IPS-20b (cell line): ENCODE results near the gene COBLL1.

ENCODE experiments used
- H3K27ac ChIP-seq: one replicate; pipeline ENCODE4 v1.5.1; 2013; ENCODE audit warnings: low read length
- H3K27me3 ChIP-seq: 2 replicates; pipeline ENCODE4 v1.6.1; 2013; ENCODE audit warnings: mild to moderate bottlenecking, low read length, inconsistent platforms; ENCODE audit not compliant: insufficient read depth
- H3K36me3 ChIP-seq: 2 replicates; pipeline ENCODE4 v1.6.1; 2013; ENCODE audit warnings: low read depth, mild to moderate bottlenecking, inconsistent platforms, low read length, moderate library complexity; ENCODE audit not compliant: insufficient read depth
- H3K4me1 ChIP-seq: 2 replicates; pipeline ENCODE4 v1.6.1; 2013; ENCODE audit warnings: mild to moderate bottlenecking, control low read depth, inconsistent platforms, low read length, moderate library complexity; ENCODE audit not compliant: insufficient read depth
- H3K4me3 ChIP-seq: 2 replicates; pipeline ENCODE4 v1.5.1; 2013; ENCODE audit warnings: mild to moderate bottlenecking, low read length, inconsistent platforms
- H3K9ac ChIP-seq: 2 replicates; pipeline ENCODE4 v1.6.1; 2013; ENCODE audit warnings: low read depth, mild to moderate bottlenecking, inconsistent platforms, low read length, moderate library complexity
- H3K9me3 ChIP-seq: 2 replicates; pipeline ENCODE4 v1.6.1; 2013; ENCODE audit warnings: mild to moderate bottlenecking, low read depth, low read length, inconsistent platforms; ENCODE audit not compliant: insufficient read depth

COBLL1 gene

DNA sequence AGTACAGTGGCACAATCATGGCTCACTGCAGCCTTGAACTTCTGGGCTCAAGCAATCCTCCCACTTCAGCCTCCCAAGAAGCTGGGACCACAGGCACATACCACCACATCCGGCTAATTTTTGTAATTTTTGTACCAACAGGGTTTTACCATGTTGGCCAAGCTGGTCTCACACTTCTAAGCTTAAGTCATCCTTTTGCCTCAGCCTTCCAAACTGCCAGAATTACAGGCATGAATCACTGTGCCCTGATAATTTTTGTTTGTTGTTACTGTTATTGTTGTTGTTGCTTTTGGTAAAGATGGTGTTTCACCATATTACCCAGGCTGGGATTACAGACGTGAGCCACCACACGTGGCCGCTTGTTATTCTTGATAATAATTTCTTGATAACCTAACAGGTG is 10.5 kb upstream of the COBLL1 start:
- Histone ChIP-seq H3K27ac (no peak overlapping the region), H3K4me3 (no peak overlapping the region)

DNA sequence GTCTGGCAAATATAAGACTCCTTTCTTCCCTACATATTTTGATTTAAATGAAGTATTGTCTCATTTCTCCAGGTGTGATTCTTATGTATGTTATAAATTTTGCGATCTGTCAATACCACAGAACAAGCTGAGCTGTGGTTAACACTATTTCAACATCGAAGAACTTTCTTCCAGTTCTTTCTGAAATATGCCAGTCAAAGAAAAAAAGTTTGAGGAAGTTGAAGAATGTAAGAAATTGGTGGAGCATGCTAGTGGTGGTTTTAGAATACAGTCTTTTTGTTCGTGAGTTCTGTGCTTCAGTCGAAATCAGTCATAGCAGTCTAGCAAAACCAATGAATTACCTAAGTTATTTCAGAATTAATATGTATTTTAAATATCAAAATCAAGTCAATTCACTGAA is 8.6 kb upstream of the COBLL1 start:
- no peak overlapping the region for H3K9ac ChIP-seq
- H3K27ac ChIP-seq = no peak overlapping the region
- H3K4me1 ChIP-seq = 0 out of 2 replicates have a peak, but pooled peaks cover 3% of the 10 kb centered on the region
- no peak overlapping the region for H3K4me3 ChIP-seq
- no peaks in the 10 kb centered on the region for H3K27me3 ChIP-seq
- no peaks in the 10 kb centered on the region for H3K36me3 ChIP-seq
- no peaks in the 10 kb centered on the region for H3K9me3 ChIP-seq

More for the DNA sequence above, 10.5 kb upstream of the COBLL1 start:
- H3K36me3 ChIP-seq = no peaks in the 10 kb centered on the region
- 0 out of 2 replicates have a peak, but pooled peaks cover 3% of the 10 kb centered on the region for H3K4me1 ChIP-seq
- H3K9me3 ChIP-seq = no peaks in the 10 kb centered on the region
- H3K9ac ChIP-seq = no peak overlapping the region
- no peaks in the 10 kb centered on the region for H3K27me3 ChIP-seq

DNA sequence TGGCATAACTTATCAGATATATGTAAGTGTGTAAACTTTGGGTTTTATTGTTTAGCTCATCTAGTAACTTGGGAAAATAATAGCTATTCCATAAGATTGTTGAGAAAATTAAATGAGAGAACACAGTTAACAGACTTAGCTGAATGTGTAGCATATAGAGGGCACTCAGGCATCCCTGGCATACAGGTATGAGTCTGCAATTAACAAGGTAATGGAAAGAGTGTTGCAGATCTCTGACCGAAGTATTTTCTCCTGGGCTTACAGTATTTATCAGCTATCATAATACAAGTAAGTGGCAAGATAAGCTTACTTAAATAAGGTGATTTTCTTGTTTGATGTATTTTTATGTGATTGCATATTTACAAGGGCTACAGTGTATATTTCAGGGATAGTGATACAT is 7.9 kb upstream of the COBLL1 start:
- 0 out of 2 replicates have a peak, but pooled peaks cover 3% of the 10 kb centered on the region for H3K4me1 ChIP-seq
- no peak overlapping the region for H3K4me3 ChIP-seq
- no peaks in the 10 kb centered on the region for H3K9me3 ChIP-seq
- H3K36me3 ChIP-seq = no peaks in the 10 kb centered on the region
- H3K27me3 ChIP-seq = no peaks in the 10 kb centered on the region
- no peak overlapping the region for H3K27ac ChIP-seq
- no peak overlapping the region for H3K9ac ChIP-seq

DNA sequence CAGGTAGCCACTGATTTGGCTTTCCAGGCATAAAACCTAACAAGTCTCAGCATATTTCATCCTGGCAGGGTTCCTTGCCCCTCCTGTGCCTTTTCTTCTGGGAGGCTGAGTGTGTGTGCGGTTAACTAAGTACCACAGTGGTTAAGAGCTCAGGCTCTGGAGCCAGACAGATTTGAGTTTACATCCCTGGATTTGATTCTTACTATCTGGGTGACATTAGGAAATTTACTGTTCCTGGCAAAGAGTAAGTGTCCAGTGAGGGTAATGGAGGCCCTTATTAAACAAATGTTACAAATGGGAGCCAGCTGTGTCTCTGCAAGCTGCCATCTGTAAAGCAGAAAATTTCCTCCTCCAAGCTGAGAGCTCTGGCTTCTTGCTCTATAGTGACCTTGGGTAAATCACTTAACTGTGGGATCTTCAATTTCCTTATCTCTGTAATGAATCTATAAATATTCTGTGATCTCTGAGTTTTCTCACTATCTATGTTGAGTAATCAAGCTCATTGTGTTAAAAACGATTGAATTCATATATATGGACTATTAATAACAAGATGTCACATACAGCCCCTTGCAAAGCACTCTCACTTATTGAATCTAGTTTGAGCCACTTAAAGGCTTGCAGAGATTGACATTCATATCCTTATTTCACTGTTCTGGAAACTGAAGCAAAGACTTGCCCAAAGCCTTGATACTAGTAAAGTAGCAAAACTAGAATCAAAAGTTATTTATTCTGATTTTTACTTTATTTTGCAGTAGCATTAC is 6.5 kb upstream of the COBLL1 start:
- Histone ChIP-seq H3K27me3 (no peaks in the 10 kb centered on the region), H3K27ac (no peak overlapping the region), H3K4me1 (peaks cover 3% of the 10 kb centered on the region), H3K9me3 (no peaks in the 10 kb centered on the region), H3K4me3 (no peak overlapping the region), H3K9ac (no peak overlapping the region), H3K36me3 (no peaks in the 10 kb centered on the region)

DNA sequence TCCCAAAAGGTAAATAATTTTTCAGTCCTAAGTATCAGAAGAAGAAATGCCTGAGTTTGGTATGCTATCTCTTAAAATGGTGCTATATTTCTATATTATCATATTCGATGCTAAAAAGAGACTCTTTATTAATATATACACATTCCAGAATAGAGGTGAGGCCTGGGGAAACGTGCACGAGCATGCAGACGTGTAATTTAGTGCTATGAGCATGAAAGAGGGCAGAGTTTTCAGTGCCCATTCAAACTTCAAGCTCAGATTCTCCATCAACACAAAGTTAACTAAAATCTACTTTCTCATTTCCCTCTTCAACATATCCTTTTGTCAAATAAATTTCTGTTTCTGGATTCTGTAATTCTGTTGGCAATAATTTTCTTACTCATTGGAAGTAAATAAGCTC is 5.7 kb upstream of the COBLL1 start:
- H3K9me3 ChIP-seq = no peaks in the 10 kb centered on the region
- H3K36me3 ChIP-seq = no peaks in the 10 kb centered on the region
- H3K4me1 ChIP-seq = peaks cover 7% of the 10 kb centered on the region
- no peak overlapping the region for H3K9ac ChIP-seq
- H3K27ac ChIP-seq = no peak overlapping the region
- H3K4me3 ChIP-seq = no peak overlapping the region
- H3K27me3 ChIP-seq = no peaks in the 10 kb centered on the region

DNA sequence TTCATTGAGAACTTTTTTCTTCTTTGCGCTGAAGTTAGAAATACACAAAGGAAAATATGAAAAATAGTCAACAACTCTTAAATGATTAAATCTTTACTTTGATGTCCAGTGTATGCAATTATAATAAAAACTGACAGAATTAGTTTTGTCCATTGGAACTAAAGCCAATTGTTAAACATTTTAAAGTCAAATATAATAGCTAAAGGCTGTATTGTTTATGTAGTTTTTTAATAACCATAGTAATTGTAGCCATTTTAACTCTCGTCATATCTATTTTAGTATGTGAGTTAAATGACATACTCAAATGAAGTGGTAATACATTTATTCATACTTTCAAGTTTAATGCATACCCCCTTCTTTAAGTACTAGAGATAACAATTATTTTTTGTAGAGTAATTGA is 4.7 kb upstream of the COBLL1 start:
- Histone ChIP-seq H3K36me3 (no peaks in the 10 kb centered on the region), H3K9ac (no peak overlapping the region), H3K4me3 (no peak overlapping the region), H3K27ac (no peak overlapping the region), H3K4me1 (peaks cover 7% of the 10 kb centered on the region), H3K27me3 (no peaks in the 10 kb centered on the region), H3K9me3 (no peaks in the 10 kb centered on the region)

DNA sequence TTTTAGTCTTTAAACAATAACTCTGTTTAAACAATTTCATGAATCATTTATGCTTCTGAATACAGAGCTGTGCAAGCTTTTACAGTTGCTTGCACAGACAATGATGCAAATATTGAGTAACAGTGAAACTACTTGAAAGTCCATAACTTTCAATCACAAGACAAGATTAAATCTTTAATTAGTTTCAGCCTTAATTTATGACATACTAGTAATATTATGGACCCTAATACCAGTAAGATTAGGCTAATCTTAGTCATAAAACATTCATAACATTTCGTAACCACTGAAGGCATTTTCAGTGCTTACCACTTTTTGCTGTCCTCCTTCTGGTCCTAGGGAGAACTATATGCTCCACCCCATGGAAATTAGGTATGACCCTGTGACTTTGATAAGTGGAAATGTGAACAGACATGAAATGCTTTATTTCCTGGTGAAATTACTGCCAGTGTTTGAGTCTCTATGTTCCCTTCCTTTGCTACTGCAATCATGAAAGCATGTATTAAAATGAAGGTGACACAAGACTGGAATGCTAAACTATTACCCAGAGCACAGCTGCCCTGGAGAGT is 1.8 kb upstream of the COBLL1 start:
- no peak overlapping the region for H3K27ac ChIP-seq
- peaks cover 7% of the 10 kb centered on the region for H3K4me1 ChIP-seq
- no peak overlapping the region for H3K4me3 ChIP-seq
- no peaks in the 10 kb centered on the region for H3K9me3 ChIP-seq
- no peak overlapping the region for H3K9ac ChIP-seq
- H3K27me3 ChIP-seq = peaks cover 18% of the 10 kb centered on the region
- no peaks in the 10 kb centered on the region for H3K36me3 ChIP-seq

DNA sequence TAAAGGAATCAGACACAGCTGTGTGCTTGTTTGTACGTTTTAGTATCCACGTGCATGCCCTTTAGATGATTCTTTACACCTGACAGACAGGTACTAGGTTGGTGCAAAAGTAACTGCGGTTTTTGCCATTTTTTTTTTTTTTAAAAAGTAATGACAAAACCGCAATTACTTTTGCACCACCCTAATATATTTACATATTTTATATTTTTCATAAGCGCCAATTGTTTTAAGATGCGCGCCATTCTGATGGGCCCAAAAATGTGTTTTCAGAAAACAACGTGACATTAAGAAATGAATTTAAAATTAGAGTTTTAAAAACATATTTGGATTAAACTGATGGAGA is 972 bp upstream of the COBLL1 start:
- no peaks in the 10 kb centered on the region for H3K36me3 ChIP-seq
- peaks cover 18% of the 10 kb centered on the region for H3K27me3 ChIP-seq
- H3K4me3 ChIP-seq = peak overlapping the region; percentile 84; the same call in 1 of the 2 replicates
- no peak overlapping the region for H3K9ac ChIP-seq
- H3K9me3 ChIP-seq = no peaks in the 10 kb centered on the region
- peaks cover 4% of the 10 kb centered on the region for H3K4me1 ChIP-seq
- H3K27ac ChIP-seq = no peak overlapping the region

DNA sequence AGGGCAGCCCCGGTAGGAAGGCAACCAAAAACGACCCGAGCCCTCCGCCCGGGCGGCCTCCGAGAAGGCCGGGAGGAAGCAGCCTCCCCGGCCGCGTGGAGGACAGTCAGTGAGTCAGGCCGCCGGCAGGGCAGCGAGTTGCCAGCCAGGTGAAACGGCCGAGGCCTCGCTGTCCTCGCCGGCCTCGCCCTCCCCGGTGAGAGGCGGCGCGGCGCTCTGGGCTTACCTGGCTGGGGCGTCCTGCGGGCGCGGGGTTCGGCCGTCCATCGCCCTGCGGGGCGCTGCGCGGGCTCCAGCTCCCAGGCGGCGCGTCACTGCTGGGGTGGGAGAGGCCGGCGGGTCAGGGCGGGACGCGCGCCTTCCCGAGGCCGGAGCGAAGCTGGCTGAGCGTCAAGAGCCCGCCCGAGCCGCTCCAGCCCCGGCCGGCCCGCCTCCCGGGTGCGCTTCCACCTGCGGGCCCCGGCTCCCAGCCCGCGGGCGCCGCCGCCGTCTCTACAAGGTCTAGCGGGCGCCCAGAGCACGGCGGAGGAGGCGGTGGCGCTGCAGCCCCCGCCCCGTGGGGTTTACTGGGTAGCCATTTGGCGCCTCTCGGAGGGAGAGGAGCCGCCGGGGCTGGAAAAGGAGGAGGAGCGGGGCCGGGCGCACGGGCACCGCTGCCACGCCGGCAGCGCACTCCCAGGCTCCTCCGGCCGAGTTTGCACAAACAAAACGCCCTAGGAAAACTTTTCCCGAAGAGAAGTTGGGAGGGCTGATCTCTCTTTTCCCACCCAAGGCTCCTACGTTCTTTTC is 499 bp downstream of the COBLL1 start:
- Histone ChIP-seq H3K36me3 (no peaks in the 10 kb centered on the region), H3K9me3 (no peaks in the 10 kb centered on the region), H3K4me3 (peak overlapping the region; percentile 84), H3K27me3 (peaks cover 18% of the 10 kb centered on the region), H3K4me1 (peaks cover 4% of the 10 kb centered on the region), H3K9ac (peak overlapping the region; percentile 82; the same call in 1 of the 2 replicates), H3K27ac (no peak overlapping the region)

DNA sequence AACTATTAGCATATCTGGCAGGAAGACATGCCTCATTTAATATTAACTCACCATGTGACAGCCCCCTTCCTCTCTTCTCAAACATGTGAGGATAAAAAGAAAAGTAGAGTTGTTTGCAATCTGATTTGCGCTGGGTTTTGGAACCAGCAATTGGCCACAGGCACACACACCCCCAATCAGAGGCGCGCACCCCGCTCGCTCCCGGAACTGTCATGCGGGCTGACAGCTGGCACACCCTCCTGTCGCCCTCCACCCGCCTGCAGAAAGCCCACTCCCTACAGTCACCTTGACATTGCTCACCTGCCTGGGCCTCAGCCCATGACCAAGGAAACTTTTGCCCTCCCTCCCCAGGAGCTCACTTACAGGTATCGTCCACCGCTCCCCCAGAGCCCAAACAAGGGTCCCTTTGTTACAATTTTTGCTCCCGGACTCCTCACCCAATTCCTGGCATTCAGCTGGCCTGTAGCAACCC is 1.1 kb downstream of the COBLL1 start:
- H3K4me3 ChIP-seq = peak overlapping the region; percentile 84
- H3K4me1 ChIP-seq = peaks cover 4% of the 10 kb centered on the region
- H3K27me3 ChIP-seq = peaks cover 18% of the 10 kb centered on the region
- no peak overlapping the region for H3K27ac ChIP-seq
- H3K9ac ChIP-seq = peak overlapping the region; percentile 44; the same call in 1 of the 2 replicates
- no peaks in the 10 kb centered on the region for H3K9me3 ChIP-seq
- no peaks in the 10 kb centered on the region for H3K36me3 ChIP-seq

DNA sequence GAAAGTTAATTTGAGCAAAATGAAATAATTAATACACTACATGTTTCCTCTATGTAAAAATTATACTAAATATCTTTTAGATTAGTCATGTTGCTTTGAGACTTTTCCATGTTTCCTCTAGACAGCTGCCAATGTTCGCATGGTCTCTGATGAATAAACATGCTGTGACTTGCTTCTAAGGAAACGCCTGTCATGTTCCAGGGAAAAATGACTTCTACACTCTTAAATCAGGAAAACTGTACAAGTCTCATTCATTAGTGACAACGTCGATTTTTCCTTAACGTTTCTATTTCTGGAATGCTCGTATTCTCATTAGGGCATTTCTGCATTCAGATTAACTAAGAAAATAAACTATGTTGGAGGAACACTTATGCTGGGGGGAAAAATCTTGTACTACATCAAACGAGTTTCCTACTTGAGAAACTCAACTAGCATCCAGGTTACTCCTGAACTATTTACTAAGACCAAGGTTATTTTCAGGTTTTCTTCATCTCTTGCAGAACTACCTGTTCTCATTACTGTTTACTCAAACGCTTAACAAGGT is 1.6 kb downstream of the COBLL1 start:
- H3K36me3 ChIP-seq = no peaks in the 10 kb centered on the region
- no peak overlapping the region for H3K27ac ChIP-seq
- no peak overlapping the region for H3K9ac ChIP-seq
- peak overlapping the region; percentile 84 for H3K4me3 ChIP-seq
- peaks cover 18% of the 10 kb centered on the region for H3K27me3 ChIP-seq
- peaks cover 4% of the 10 kb centered on the region for H3K4me1 ChIP-seq
- no peaks in the 10 kb centered on the region for H3K9me3 ChIP-seq
